ENCODE results near the gene VTCN1. TPM values are rescaled to one million over a fixed set of nuclear protein-coding genes. Genes with fewer than 3 reads are reported as not detected.

The VTCN1 gene
- total and polyA plus RNA-seq, 2 donors (not counting 3 experiments of a cell fraction or from before 2014, with no cell fraction given): not detected

DNA sequence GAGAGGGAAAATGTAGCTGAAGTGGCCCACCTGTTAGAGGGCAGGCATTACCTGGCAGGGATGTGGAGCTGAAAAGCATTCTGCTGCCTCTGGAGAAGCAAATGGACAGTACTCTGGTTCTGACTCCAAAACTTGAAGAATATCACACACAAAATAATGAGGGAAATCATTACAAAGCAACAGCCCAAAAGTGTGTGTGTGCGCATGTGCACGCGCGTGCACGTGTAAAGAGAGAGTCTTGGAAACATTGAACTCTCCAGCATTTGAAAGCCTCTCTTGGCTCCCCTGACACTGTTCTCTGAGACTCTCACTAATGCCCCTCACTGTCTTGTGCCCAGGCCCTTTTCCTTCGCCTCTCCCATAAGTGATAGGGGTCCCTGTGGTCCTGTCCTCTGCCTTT, 2.3 kb upstream of the VTCN1 start:
- Histone ChIP-seq H3K9ac (replicated peaks; ENCODE audit: extremely low read depth, insufficient read depth, low read length) (no peak overlapping the region), H3K27ac (ENCODE audit: insufficient read depth, low read depth, low read length) (no peak overlapping the region), H3K4me2 (ENCODE audit: insufficient read depth, low read length) (no peak overlapping the region), H3K36me3 (ENCODE audit: control insufficient read depth in 2 of 2, extremely low read depth in 1 of 2, insufficient read depth in 2 of 2, low read length in 2 of 2) (no peaks in the 10 kb centered on the region), H3K9me3 (replicated peaks; ENCODE audit: control insufficient read depth, insufficient read depth, low read length) (no peaks in the 10 kb centered on the region), H4K20me1 (replicated peaks; ENCODE audit: control insufficient read depth, extremely low read depth, insufficient read depth, low read length) (no peaks in the 10 kb centered on the region), H2AFZ (ENCODE audit: low read depth, low read length) (no peak overlapping the region), H3K4me1 (ENCODE audit: control insufficient read depth, extremely low read depth, insufficient read depth, low read length) (no peaks in the 10 kb centered on the region), H3K9me1 (replicated peaks; ENCODE audit: control insufficient read depth, extremely low read depth, insufficient read depth, low read length) (no peaks in the 10 kb centered on the region), H3K27me3 (ENCODE audit: control insufficient read depth in 2 of 2, insufficient read depth in 2 of 2, low read length in 2 of 2) (no peaks in the 10 kb centered on the region), H3K79me2 (ENCODE audit: control insufficient read depth, insufficient read depth, low read length) (no peaks in the 10 kb centered on the region), H3K4me3 (replicated peaks in 1 of 3; ENCODE audit: insufficient read depth in 1 of 3, low read depth in 1 of 3, low read length in 3 of 3) (no peak overlapping the region)
- no peak for FAIRE-seq
- CTCF ChIA-PET: no interaction called here
- BruUV-seq (replicated peaks): no TSS peak
- POLR2A ChIA-PET: no interaction called here
- TF ChIP-seq GATA2 (IDR thresholded peaks at IDR 0.05; ENCODE audit: insufficient read depth, insufficient read length, low read depth, low read length): no peak
- TF ChIP-seq EZH2 (IDR thresholded peaks at IDR 0.05; ENCODE audit: borderline replicate concordance, low read depth, low read length, severe bottlenecking): no peak
- no peak for TF ChIP-seq POLR2A (IDR thresholded peaks at IDR 0.05; ENCODE audit: low read depth, low read length)
- TF ChIP-seq, protein P1, sequence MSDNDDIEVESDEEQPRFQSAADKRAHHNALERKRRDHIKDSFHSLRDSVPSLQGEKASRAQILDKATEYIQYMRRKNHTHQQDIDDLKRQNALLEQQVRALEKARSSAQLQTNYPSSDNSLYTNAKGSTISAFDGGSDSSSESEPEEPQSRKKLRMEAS (IDR thresholded peaks at IDR 0.05; ENCODE audit: insufficient read depth, insufficient read length): no peak
- no peak for TF ChIP-seq POLR2AphosphoS5 (IDR thresholded peaks at IDR 0.05; ENCODE audit: insufficient read depth, low read depth, low read length)
- no peak for TF ChIP-seq MYC (IDR thresholded peaks at IDR 0.05; ENCODE audit: low read depth, low read length)
- TF ChIP-seq JUN (IDR thresholded peaks at IDR 0.05; ENCODE audit: borderline replicate concordance, insufficient read depth, insufficient read length, low read depth): no peak
- TF ChIP-seq FOS (IDR thresholded peaks at IDR 0.05; ENCODE audit: borderline replicate concordance, insufficient read depth, low read length): no peak
- TF ChIP-seq, protein P2, sequence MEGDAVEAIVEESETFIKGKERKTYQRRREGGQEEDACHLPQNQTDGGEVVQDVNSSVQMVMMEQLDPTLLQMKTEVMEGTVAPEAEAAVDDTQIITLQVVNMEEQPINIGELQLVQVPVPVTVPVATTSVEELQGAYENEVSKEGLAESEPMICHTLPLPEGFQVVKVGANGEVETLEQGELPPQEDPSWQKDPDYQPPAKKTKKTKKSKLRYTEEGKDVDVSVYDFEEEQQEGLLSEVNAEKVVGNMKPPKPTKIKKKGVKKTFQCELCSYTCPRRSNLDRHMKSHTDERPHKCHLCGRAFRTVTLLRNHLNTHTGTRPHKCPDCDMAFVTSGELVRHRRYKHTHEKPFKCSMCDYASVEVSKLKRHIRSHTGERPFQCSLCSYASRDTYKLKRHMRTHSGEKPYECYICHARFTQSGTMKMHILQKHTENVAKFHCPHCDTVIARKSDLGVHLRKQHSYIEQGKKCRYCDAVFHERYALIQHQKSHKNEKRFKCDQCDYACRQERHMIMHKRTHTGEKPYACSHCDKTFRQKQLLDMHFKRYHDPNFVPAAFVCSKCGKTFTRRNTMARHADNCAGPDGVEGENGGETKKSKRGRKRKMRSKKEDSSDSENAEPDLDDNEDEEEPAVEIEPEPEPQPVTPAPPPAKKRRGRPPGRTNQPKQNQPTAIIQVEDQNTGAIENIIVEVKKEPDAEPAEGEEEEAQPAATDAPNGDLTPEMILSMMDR (IDR thresholded peaks at IDR 0.05; ENCODE audit: extremely low read depth in 1 of 2, insufficient read depth in 1 of 2, low read depth in 1 of 2, low read length in 2 of 2): no peak
- dilution Hi-C loops (cut with MboI; ENCODE audit: extremely low pct_ligation_motif_present, low sequenced_read_pairs) (no loop called here), intact Hi-C loops (cut with micrococcal nuclease) (no loop called here)
- no peak for DNase-seq (ENCODE audit: low read depth, low spot score)
